Measurements from ENCODE around the gene AFAP1L1.
"Not testable (repeated sequence)": the region's sequence is repeated elsewhere in the genome, so short reads cannot be mapped to it uniquely, and the experiment has no call there.

The AFAP1L1 gene

DNA sequence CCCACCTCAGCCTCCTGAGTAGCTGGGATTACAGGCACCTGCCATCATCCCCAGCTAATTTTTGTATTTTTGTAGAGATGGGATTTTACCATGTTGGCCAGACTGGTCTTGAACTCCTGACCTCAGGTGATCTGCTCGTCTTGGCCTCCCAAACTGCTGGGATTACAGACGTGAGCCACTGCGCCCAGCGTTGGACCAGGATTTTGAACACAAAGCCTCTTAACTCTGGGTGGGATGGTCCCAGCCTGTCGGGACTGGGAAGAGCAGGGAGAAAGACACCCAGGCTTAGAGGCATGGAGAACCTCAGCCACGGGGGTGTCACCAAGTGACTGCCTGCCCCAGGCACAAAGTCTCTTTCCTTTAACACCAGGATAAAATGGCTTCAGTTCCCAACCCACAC is 119.4 kb downstream of the AFAP1L1 start:
- DNase-seq (ENCODE audit: low read depth) = not testable (repeated sequence)

Measured in stimulated activated CD8-positive, alpha-beta memory T cell treated with anti-CD3 and anti-CD28 coated beads, Interleukin-4, amount 100 ng/mL, for 24 hours (primary cell).